GM12878 (cell line): Measurements from ENCODE around the gene WDR41. TPM values are rescaled to one million over a fixed set of nuclear protein-coding genes. Genes with fewer than 3 reads are reported as not detected.

ENCODE experiments used
- CREB1 ChIP-seq: IDR thresholded peaks from 2 replicates; pipeline ENCODE4 v1.6.1; 2012; ENCODE audit warnings: low read depth, mild to moderate bottlenecking, inconsistent platforms
- DPF2 ChIP-seq: fragments of 450-650 bp; IDR thresholded peaks from 2 replicates; pipeline ENCODE4 v1.6.1; 2017; ENCODE audit warnings: mild to moderate bottlenecking
- ESRRA ChIP-seq: IDR thresholded peaks from 2 replicates; pipeline ENCODE4 v1.6.1; 2012; ENCODE audit warnings: mild to moderate bottlenecking, low read length, improper control_type of control experiment
- ETV6 ChIP-seq, 2 experiments: fragments of 450-650 bp in 1 of 2; IDR thresholded peaks in 1 of 2; conservative IDR thresholded peaks in 1 of 2; 2 replicates each; pipeline ENCODE4 v1.6.1; 2014; ENCODE audit warnings: antibody characterized with exemption in 1 of 2, borderline replicate concordance in 1 of 2, low read depth in 1 of 2, mild to moderate bottlenecking in 1 of 2, moderate library complexity in 1 of 2
- POLR2AphosphoS2 ChIP-seq: IDR thresholded peaks from 2 replicates; pipeline ENCODE4 v1.6.1; 2011; ENCODE audit warnings: low read depth, mild to moderate bottlenecking, low read length, improper control_type of control experiment, moderate library complexity
- RAD21 ChIP-seq: IDR thresholded peaks from 2 replicates; pipeline ENCODE4 v1.6.1; 2011; ENCODE audit warnings: mild to moderate bottlenecking, low read depth, low read length, moderate library complexity; ENCODE audit not compliant: insufficient read depth
- polyA plus RNA-seq, 11 experiments: library from polyadenylated mRNA; depleted of rRNA in 4 of 11; unstranded in 6 of 11; stranded (reverse) in 5 of 11; fragments of >200 nt; fragmentation: Nextera tagmentation in 4 of 11; fragmentation: Illumina TruSeq in 1 of 11; extraction: Ambion mirVana in 4 of 11; extraction: Trizol in 1 of 11; gene quantifications; 1 replicate in 1 of 11; 2 replicates in 10 of 11; pipeline versions ENCODE4 v1.2.1 to v1.2.3, GENCODE V29; 2011 to 2016; ENCODE audit warnings: inconsistent platforms in 2 of 11, missing spikeins in 2 of 11, low read depth in 1 of 11
- total RNA-seq, 4 experiments: library from RNA; depleted of rRNA in 3 of 4; stranded (reverse); fragments of >200 nt in 3 of 4; fragmentation: Illumina TruSeq in 1 of 4; extraction: Trizol in 1 of 4; gene quantifications; 2 replicates each; pipeline versions ENCODE4 v1.2.1 to v1.2.3, GENCODE V29; 2013 to 2021
- TF ChIP-seq, protein P1 (sequence below): fragments of 450-650 bp; IDR thresholded peaks from 2 replicates; pipeline ENCODE4 v1.6.1; 2016; ENCODE audit warnings: mild to moderate bottlenecking
- TF ChIP-seq, protein P2 (sequence below): fragments of 450-650 bp; IDR thresholded peaks from 2 replicates; pipeline ENCODE4 v1.6.1; 2017; ENCODE audit warnings: mild to moderate bottlenecking, low read depth, inconsistent platforms; ENCODE audit not compliant: poor library complexity, severe bottlenecking

Gene WDR41
- total and polyA plus RNA-seq, 10 of the 15 experiments (the other 5 are each of a cell fraction or from before 2014, with no cell fraction given) = 60.0 to 124 (median 84.4) TPM

DNA sequence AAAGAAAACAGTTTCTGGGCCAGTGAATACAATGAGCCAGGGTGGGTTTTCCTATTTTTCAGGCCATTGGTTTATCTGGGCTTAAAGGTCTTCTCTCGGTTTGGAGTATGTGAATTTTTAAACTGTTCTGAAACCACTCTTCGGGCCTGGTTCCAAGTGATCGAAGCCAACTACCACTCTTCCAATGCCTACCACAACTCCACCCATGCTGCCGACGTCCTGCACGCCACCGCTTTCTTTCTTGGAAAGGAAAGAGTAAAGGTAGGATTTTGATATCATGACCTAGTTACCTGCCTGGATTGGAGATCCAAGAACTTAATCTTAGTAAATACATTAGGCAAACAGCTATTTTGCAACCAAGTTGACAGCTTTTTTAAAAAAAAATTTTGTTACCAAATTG lies 79.1 kb downstream of the WDR41 start (continued):
- TF ChIP-seq DPF2 (no peak), ETV6 (conservative IDR thresholded peaks at IDR 0.05 in 1 of 2, IDR thresholded peaks at IDR 0.05 in 1 of 2; ENCODE audit: borderline replicate concordance in 1 of 2, low read depth in 1 of 2) (no peak), ESRRA (no peak), POLR2AphosphoS2 (no peak), CREB1 (no peak), RAD21 (no peak)
- TF ChIP-seq, protein P1, sequence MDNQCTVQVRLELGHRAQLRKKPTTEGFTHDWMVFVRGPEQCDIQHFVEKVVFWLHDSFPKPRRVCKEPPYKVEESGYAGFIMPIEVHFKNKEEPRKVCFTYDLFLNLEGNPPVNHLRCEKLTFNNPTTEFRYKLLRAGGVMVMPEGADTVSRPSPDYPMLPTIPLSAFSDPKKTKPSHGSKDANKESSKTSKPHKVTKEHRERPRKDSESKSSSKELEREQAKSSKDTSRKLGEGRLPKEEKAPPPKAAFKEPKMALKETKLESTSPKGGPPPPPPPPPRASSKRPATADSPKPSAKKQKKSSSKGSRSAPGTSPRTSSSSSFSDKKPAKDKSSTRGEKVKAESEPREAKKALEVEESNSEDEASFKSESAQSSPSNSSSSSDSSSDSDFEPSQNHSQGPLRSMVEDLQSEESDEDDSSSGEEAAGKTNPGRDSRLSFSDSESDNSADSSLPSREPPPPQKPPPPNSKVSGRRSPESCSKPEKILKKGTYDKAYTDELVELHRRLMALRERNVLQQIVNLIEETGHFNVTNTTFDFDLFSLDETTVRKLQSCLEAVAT = no peak
- TF ChIP-seq, protein P2, sequence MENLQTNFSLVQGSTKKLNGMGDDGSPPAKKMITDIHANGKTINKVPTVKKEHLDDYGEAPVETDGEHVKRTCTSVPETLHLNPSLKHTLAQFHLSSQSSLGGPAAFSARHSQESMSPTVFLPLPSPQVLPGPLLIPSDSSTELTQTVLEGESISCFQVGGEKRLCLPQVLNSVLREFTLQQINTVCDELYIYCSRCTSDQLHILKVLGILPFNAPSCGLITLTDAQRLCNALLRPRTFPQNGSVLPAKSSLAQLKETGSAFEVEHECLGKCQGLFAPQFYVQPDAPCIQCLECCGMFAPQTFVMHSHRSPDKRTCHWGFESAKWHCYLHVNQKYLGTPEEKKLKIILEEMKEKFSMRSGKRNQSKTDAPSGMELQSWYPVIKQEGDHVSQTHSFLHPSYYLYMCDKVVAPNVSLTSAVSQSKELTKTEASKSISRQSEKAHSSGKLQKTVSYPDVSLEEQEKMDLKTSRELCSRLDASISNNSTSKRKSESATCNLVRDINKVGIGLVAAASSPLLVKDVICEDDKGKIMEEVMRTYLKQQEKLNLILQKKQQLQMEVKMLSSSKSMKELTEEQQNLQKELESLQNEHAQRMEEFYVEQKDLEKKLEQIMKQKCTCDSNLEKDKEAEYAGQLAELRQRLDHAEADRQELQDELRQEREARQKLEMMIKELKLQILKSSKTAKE = no peak
- TF ChIP-seq, all 136 proteins: peak for 0
